ENCODE results near the gene RALGDS.
A peak's percentile ranks its signal among the peaks of the same experiment; 100 is the strongest.
"Not testable (repeated sequence)": the region's sequence is repeated elsewhere in the genome, so short reads cannot be mapped to it uniquely, and the experiment has no call there.

The RALGDS gene

GRCh38 chr9:133086894-133087293, 34.1 kb downstream of the RALGDS start:
- WGBS = 88% methylated on average over 15 of the region's 15 CpGs
- Histone ChIP-seq H2BK120ac (ENCODE audit: low read depth, low read length) (no peak overlapping the region), H3K36me3 (ENCODE audit: control insufficient read depth in 1 of 2, insufficient read depth in 2 of 2, low read depth in 1 of 2, low read length in 2 of 2) (peaks cover 0 to 7% of the 10 kb centered on the region in 2 experiments)

GRCh38 chr9:133086212-133086860, 34.7 kb downstream of the RALGDS start:
- not testable (repeated sequence) for H3K14ac ChIP-seq (ENCODE audit: low read length in 2 of 2); H3K27ac ChIP-seq (ENCODE audit: low read length, poor library complexity, severe bottlenecking); H2BK15ac ChIP-seq (ENCODE audit: low read depth, poor library complexity, severe bottlenecking); H3K4me2 ChIP-seq (ENCODE audit: low read length, poor library complexity, severe bottlenecking); H2AK5ac ChIP-seq (ENCODE audit: low read length, severe bottlenecking); H4K91ac ChIP-seq (ENCODE audit: low read length); H3K4me3 ChIP-seq (ENCODE audit: insufficient read depth in 1 of 2, low read depth in 1 of 2, low read length in 2 of 2); H3K4me1 ChIP-seq (ENCODE audit: control insufficient read depth, insufficient read depth, low read depth, low read length); H2BK120ac ChIP-seq (ENCODE audit: low read depth, low read length); H2BK5ac ChIP-seq (ENCODE audit: low read depth, low read length, poor library complexity, severe bottlenecking); H3K23ac ChIP-seq (ENCODE audit: low read length in 2 of 2); H3K4ac ChIP-seq (ENCODE audit: low read depth in 1 of 2, low read length in 2 of 2); H2BK12ac ChIP-seq (ENCODE audit: low read length in 2 of 2); H3K9me3 ChIP-seq (ENCODE audit: control insufficient read depth, low read length); DNase-seq; H3K9ac ChIP-seq (ENCODE audit: low read length); H2AFZ ChIP-seq (ENCODE audit: low read depth, low read length); H3K79me1 ChIP-seq (replicated peaks; ENCODE audit: low read length, poor library complexity, severe bottlenecking); H3K36me3 ChIP-seq (ENCODE audit: control insufficient read depth in 1 of 2, insufficient read depth in 2 of 2, low read depth in 1 of 2, low read length in 2 of 2); H3K27me3 ChIP-seq (ENCODE audit: control insufficient read depth in 1 of 2, insufficient read depth in 1 of 2, low read length in 2 of 2); H3K18ac ChIP-seq (ENCODE audit: low read depth in 1 of 2, low read length in 2 of 2); H4K8ac ChIP-seq (ENCODE audit: low read length)
- WGBS = 89% methylated on average over 14 of the region's 17 CpGs

More at GRCh38 chr9:133086894-133087293, 34.1 kb downstream of the RALGDS start:
- H3K9me3 ChIP-seq (ENCODE audit: control insufficient read depth, low read length) = no peaks in the 10 kb centered on the region
- H3K23ac ChIP-seq (ENCODE audit: low read length in 2 of 2) = no peak overlapping the region
- H2BK12ac ChIP-seq (ENCODE audit: low read length in 2 of 2) = no peak overlapping the region
- H3K79me1 ChIP-seq (replicated peaks; ENCODE audit: low read length, poor library complexity, severe bottlenecking) = no peaks in the 10 kb centered on the region
- no peak overlapping the region for H3K4me2 ChIP-seq (ENCODE audit: low read length, poor library complexity, severe bottlenecking)
- no peak overlapping the region for H3K4me3 ChIP-seq (ENCODE audit: insufficient read depth in 1 of 2, low read depth in 1 of 2, low read length in 2 of 2)
- no peak overlapping the region for H4K91ac ChIP-seq (ENCODE audit: low read length)
- DNase-seq = no peak
- no peak overlapping the region for H3K27ac ChIP-seq (ENCODE audit: low read length, poor library complexity, severe bottlenecking)
- no peak overlapping the region for H2BK15ac ChIP-seq (ENCODE audit: low read depth, poor library complexity, severe bottlenecking)
- no peak overlapping the region for H4K8ac ChIP-seq (ENCODE audit: low read length)
- no peak overlapping the region for H3K14ac ChIP-seq (ENCODE audit: low read length in 2 of 2)
- H2BK5ac ChIP-seq (ENCODE audit: low read depth, low read length, poor library complexity, severe bottlenecking) = no peak overlapping the region
- peaks cover 4% of the 10 kb centered on the region for H3K4me1 ChIP-seq (ENCODE audit: control insufficient read depth, insufficient read depth, low read depth, low read length)
- H2AK5ac ChIP-seq (ENCODE audit: low read length, severe bottlenecking) = no peak overlapping the region
- no peak overlapping the region for H3K4ac ChIP-seq (ENCODE audit: low read depth in 1 of 2, low read length in 2 of 2)
- no peak overlapping the region for H2AFZ ChIP-seq (ENCODE audit: low read depth, low read length)
- H3K18ac ChIP-seq (ENCODE audit: low read depth in 1 of 2, low read length in 2 of 2) = no peak overlapping the region
- H3K9ac ChIP-seq (ENCODE audit: low read length) = no peak overlapping the region
- peaks cover 0 to 5% of the 10 kb centered on the region in 2 experiments for H3K27me3 ChIP-seq (ENCODE audit: control insufficient read depth in 1 of 2, insufficient read depth in 1 of 2, low read length in 2 of 2)

GRCh38 chr9:133083688-133084087, 37.4 kb downstream of the RALGDS start:
- H2AFZ ChIP-seq (ENCODE audit: low read depth, low read length); H2BK12ac ChIP-seq (ENCODE audit: low read length in 2 of 2); H2BK120ac ChIP-seq (ENCODE audit: low read depth, low read length); DNase-seq; H3K18ac ChIP-seq (ENCODE audit: low read depth in 1 of 2, low read length in 2 of 2); H4K91ac ChIP-seq (ENCODE audit: low read length); H4K8ac ChIP-seq (ENCODE audit: low read length); H3K14ac ChIP-seq (ENCODE audit: low read length in 2 of 2); H2BK5ac ChIP-seq (ENCODE audit: low read depth, low read length, poor library complexity, severe bottlenecking); H3K4me2 ChIP-seq (ENCODE audit: low read length, poor library complexity, severe bottlenecking); H3K79me1 ChIP-seq (replicated peaks; ENCODE audit: low read length, poor library complexity, severe bottlenecking); H3K4ac ChIP-seq (ENCODE audit: low read depth in 1 of 2, low read length in 2 of 2); H3K9ac ChIP-seq (ENCODE audit: low read length); H3K9me3 ChIP-seq (ENCODE audit: control insufficient read depth, low read length); H3K27ac ChIP-seq (ENCODE audit: low read length, poor library complexity, severe bottlenecking); H2AK5ac ChIP-seq (ENCODE audit: low read length, severe bottlenecking); H3K4me3 ChIP-seq (ENCODE audit: insufficient read depth in 1 of 2, low read depth in 1 of 2, low read length in 2 of 2); H3K23ac ChIP-seq (ENCODE audit: low read length in 2 of 2); H3K4me1 ChIP-seq (ENCODE audit: control insufficient read depth, insufficient read depth, low read depth, low read length); H2BK15ac ChIP-seq (ENCODE audit: low read depth, poor library complexity, severe bottlenecking); H3K36me3 ChIP-seq (ENCODE audit: control insufficient read depth in 1 of 2, insufficient read depth in 2 of 2, low read depth in 1 of 2, low read length in 2 of 2): not testable (repeated sequence)
- 87% methylated on average over 5 of the region's 9 CpGs for WGBS
- peaks cover 0 to 30% of the 10 kb centered on the region in 2 experiments for H3K27me3 ChIP-seq (ENCODE audit: control insufficient read depth in 1 of 2, insufficient read depth in 1 of 2, low read length in 2 of 2)

- H3K36me3 ChIP-seq (ENCODE audit: control insufficient read depth in 1 of 2, insufficient read depth in 2 of 2, low read depth in 1 of 2, low read length in 2 of 2); H3K79me1 ChIP-seq (replicated peaks; ENCODE audit: low read length, poor library complexity, severe bottlenecking); H2BK12ac ChIP-seq (ENCODE audit: low read length in 2 of 2); H3K4ac ChIP-seq (ENCODE audit: low read depth in 1 of 2, low read length in 2 of 2); H2BK5ac ChIP-seq (ENCODE audit: low read depth, low read length, poor library complexity, severe bottlenecking); H2AFZ ChIP-seq (ENCODE audit: low read depth, low read length); H3K27ac ChIP-seq (ENCODE audit: low read length, poor library complexity, severe bottlenecking); H3K9ac ChIP-seq (ENCODE audit: low read length); H3K4me3 ChIP-seq (ENCODE audit: insufficient read depth in 1 of 2, low read depth in 1 of 2, low read length in 2 of 2); H2BK120ac ChIP-seq (ENCODE audit: low read depth, low read length); H4K8ac ChIP-seq (ENCODE audit: low read length); DNase-seq; H3K4me1 ChIP-seq (ENCODE audit: control insufficient read depth, insufficient read depth, low read depth, low read length); H3K9me3 ChIP-seq (ENCODE audit: control insufficient read depth, low read length); H3K23ac ChIP-seq (ENCODE audit: low read length in 2 of 2); H3K4me2 ChIP-seq (ENCODE audit: low read length, poor library complexity, severe bottlenecking); H2AK5ac ChIP-seq (ENCODE audit: low read length, severe bottlenecking): not testable (repeated sequence)
- H3K14ac ChIP-seq (ENCODE audit: low read length in 2 of 2) = peak overlapping the region in 1 of 2 experiments; percentile 41
- H3K27me3 ChIP-seq (ENCODE audit: control insufficient read depth in 1 of 2, insufficient read depth in 1 of 2, low read length in 2 of 2) = peaks cover 0 to 34% of the 10 kb centered on the region in 2 experiments
- H2BK15ac ChIP-seq (ENCODE audit: low read depth, poor library complexity, severe bottlenecking) = peak overlapping the region; percentile 23
- peak overlapping the region in 1 of 2 experiments; percentile 21 for H3K18ac ChIP-seq (ENCODE audit: low read depth in 1 of 2, low read length in 2 of 2)
- peak overlapping the region; percentile 68 for H4K91ac ChIP-seq (ENCODE audit: low read length)
- 95% methylated on average over 4 of the region's 12 CpGs for WGBS
These were observed 38.9 kb downstream of the RALGDS start for GRCh38 chr9:133081957-133082644.

All from mesenchymal stem cell (in vitro differentiated cells and primary cell).